CD14-positive monocyte (primary cell): ENCODE data around the gene SLC6A11. TPM values are rescaled to one million over a fixed set of nuclear protein-coding genes. Genes with fewer than 3 reads are reported as not detected.

ENCODE experiments used
- DNase-seq, 3 donors: peaks; one replicate each; pipeline ENCODE4 v3.0.0-alpha.2; 2011 to 2022
- H2AFZ ChIP-seq: 2 replicates; pipeline ENCODE4 v1.6.0; 2012; ENCODE audit warnings: mild to moderate bottlenecking, low read depth, low read length, inconsistent platforms; ENCODE audit not compliant: insufficient read depth, poor library complexity, severe bottlenecking
- H3K27ac ChIP-seq, 2 donors: 1 replicate in 1 of 2; 2 replicates in 1 of 2; pipeline ENCODE4 v1.5.1; 2012 to 2013; ENCODE audit warnings: low read length in 2 of 2, control low read depth in 1 of 2, inconsistent platforms in 1 of 2, low read depth in 1 of 2, mild to moderate bottlenecking in 1 of 2
- H3K27me3 ChIP-seq, 2 donors: one replicate each; pipeline versions ENCODE4 v1.6.0 to v1.6.1; 2011 to 2013; ENCODE audit warnings: low read length in 2 of 2; ENCODE audit not compliant: control insufficient read depth in 2 of 2, insufficient read depth in 2 of 2
- H3K36me3 ChIP-seq, 2 donors: replicated peaks in 1 of 2; 1 replicate in 1 of 2; 2 replicates in 1 of 2; pipeline versions ENCODE4 v1.5.1 to v1.6.1; 2012 to 2013; ENCODE audit warnings: low read length in 2 of 2, control low read depth in 1 of 2, inconsistent platforms in 1 of 2, mild to moderate bottlenecking in 1 of 2; ENCODE audit not compliant: insufficient read depth in 2 of 2, control insufficient read depth in 1 of 2
- H3K4me1 ChIP-seq, 2 donors: 1 replicate in 1 of 2; 2 replicates in 1 of 2; pipeline versions ENCODE4 v1.5.1 to v1.6.1; 2012 to 2013; ENCODE audit warnings: low read length in 2 of 2, control low read depth in 1 of 2, inconsistent platforms in 1 of 2, mild to moderate bottlenecking in 1 of 2, moderate library complexity in 1 of 2; ENCODE audit not compliant: insufficient read depth in 2 of 2, control insufficient read depth in 1 of 2
- H3K4me2 ChIP-seq: replicated peaks from 2 replicates; pipeline ENCODE3; 2012; ENCODE audit warnings: low read length, moderate library complexity, mild to moderate bottlenecking; ENCODE audit not compliant: poor library complexity, severe bottlenecking; ENCODE audit errors: extremely low read depth
- H3K4me3 ChIP-seq, 3 experiments: fragments of 200-600 bp in 1 of 3; sonication (generic) in 1 of 3; replicated peaks in 1 of 3; 1 replicate in 2 of 3; 2 replicates in 1 of 3; pipeline ENCODE4 v1.5.1; 2011 to 2013; ENCODE audit warnings: low read length in 3 of 3, mild to moderate bottlenecking in 3 of 3, control low read depth in 2 of 3, low read depth in 2 of 3, inconsistent platforms in 1 of 3, moderate library complexity in 1 of 3
- H3K79me2 ChIP-seq: 2 replicates; pipeline ENCODE4 v1.6.0; 2012; ENCODE audit warnings: mild to moderate bottlenecking, control low read depth, inconsistent platforms, low read length, moderate library complexity; ENCODE audit not compliant: insufficient read depth
- H3K9ac ChIP-seq: 2 replicates; pipeline ENCODE4 v1.6.0; 2017; ENCODE audit warnings: low read length, mild to moderate bottlenecking; ENCODE audit not compliant: insufficient read depth, poor library complexity, severe bottlenecking
- H3K9me3 ChIP-seq, 2 donors: replicated peaks in 1 of 2; 1 replicate in 1 of 2; 2 replicates in 1 of 2; pipeline versions ENCODE4 v1.5.1 to v1.6.1; 2012 to 2013; ENCODE audit warnings: low read length in 2 of 2, control low read depth in 1 of 2; ENCODE audit not compliant: control insufficient read depth in 1 of 2, insufficient read depth in 1 of 2
- H4K20me1 ChIP-seq: 2 replicates; pipeline ENCODE4 v1.6.0; 2012; ENCODE audit warnings: mild to moderate bottlenecking, low read length, control low read depth, moderate library complexity; ENCODE audit not compliant: insufficient read depth
- H3K27ac Mint-ChIP-seq, 7 donors: one replicate each; pipeline ENCODE4 v1.8.0; 2020; ENCODE audit warnings: mild to moderate bottlenecking in 7 of 7, mixed read lengths in 7 of 7, moderate library complexity in 6 of 7, inconsistent platforms in 2 of 7
- H3K27me3 Mint-ChIP-seq, 3 donors: one replicate each; pipeline ENCODE4 v1.8.0; 2021 to 2022; ENCODE audit warnings: low read depth in 3 of 3, mild to moderate bottlenecking in 3 of 3, mixed read lengths in 3 of 3, moderate library complexity in 3 of 3, inconsistent platforms in 1 of 3
- H3K36me3 Mint-ChIP-seq, 2 donors: one replicate each; pipeline ENCODE4 v1.8.0; 2020; ENCODE audit warnings: mixed read lengths in 2 of 2, inconsistent platforms in 1 of 2, mild to moderate bottlenecking in 1 of 2
- H3K4me1 Mint-ChIP-seq: one replicate; pipeline ENCODE4 v1.8.0; 2020; ENCODE audit warnings: mild to moderate bottlenecking, mixed read lengths
- H3K4me3 Mint-ChIP-seq, 2 donors: one replicate each; pipeline ENCODE4 v1.8.0; 2020; ENCODE audit warnings: mild to moderate bottlenecking in 2 of 2, mixed read lengths in 2 of 2, moderate library complexity in 1 of 2
- H3K9me3 Mint-ChIP-seq, 7 donors: one replicate each; pipeline ENCODE4 v1.8.0; 2020 to 2022; ENCODE audit warnings: mixed read lengths in 7 of 7, mild to moderate bottlenecking in 6 of 7, moderate library complexity in 6 of 7, inconsistent platforms in 2 of 7
- whole genome bisulfite sequencing: methylation state at CpG from one replicate; pipeline ENCODE4 v1.1.5; 2013; ENCODE audit warnings: missing lambda C conversion rate; ENCODE audit not compliant: insufficient coverage; 5-methylcytosine and 5-hydroxymethylcytosine counted together
- intact Hi-C, 2 donors: fragments of 100-400 bp; cut with micrococcal nuclease; formaldehyde crosslinking; loops; one replicate each; pipeline versions ENCODE4 v1.15.0 to v1.15.1; 2023
- polyA plus RNA-seq, 3 donors: library from polyadenylated mRNA; depleted of rRNA in 1 of 3; unstranded in 2 of 3; stranded (reverse) in 1 of 3; fragments of 300-500 nt in 2 of 3; fragments of >200 nt in 1 of 3; fragmentation: Illumina TruSeq in 2 of 3; gene quantifications; 1 replicate in 2 of 3; 2 replicates in 1 of 3; pipeline ENCODE4 v1.2.3, GENCODE V29; 2012 to 2021
- TF ChIP-seq, protein P1 (sequence below): fragments of 200-600 bp; IDR thresholded peaks from one replicate; pipeline ENCODE4 v1.8.0; 2022; ENCODE audit warnings: antibody characterized with exemption, mild to moderate bottlenecking

Gene SLC6A11
- polyA plus RNA-seq, 3 donors: not detected

DNA sequence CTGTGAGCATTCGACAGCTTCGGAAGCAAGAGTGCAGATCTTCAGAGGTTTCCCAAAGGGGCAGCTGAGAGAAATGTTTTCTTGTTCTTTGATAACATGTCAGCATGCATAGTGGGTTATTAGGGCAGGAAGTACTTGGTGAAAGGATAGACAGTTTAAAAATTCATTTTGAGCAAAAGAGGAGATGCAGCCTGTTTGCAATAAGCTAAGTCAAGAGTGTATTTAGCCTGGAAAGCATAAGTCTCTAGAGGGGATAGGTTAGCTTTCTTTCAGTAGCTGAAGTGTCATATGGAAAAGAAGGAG lies 7.4 kb downstream of the SLC6A11 start:
- H3K27me3 Mint-ChIP-seq: peaks cover 0 to 8% (median 3%) of the 10 kb centered on the region in 3 donors
- Histone ChIP-seq H3K36me3 (no peaks in the 10 kb centered on the region), H3K4me2 (no peak overlapping the region), H3K79me2 (no peaks in the 10 kb centered on the region), H4K20me1 (no peaks in the 10 kb centered on the region), H3K9me3 (no peaks in the 10 kb centered on the region), H3K27me3 (no peaks in the 10 kb centered on the region), H3K4me3 (no peak overlapping the region), H3K27ac (no peak overlapping the region), H3K9ac (no peak overlapping the region), H2AFZ (no peak overlapping the region), H3K4me1 (no peaks in the 10 kb centered on the region)
- TF ChIP-seq, protein P1, sequence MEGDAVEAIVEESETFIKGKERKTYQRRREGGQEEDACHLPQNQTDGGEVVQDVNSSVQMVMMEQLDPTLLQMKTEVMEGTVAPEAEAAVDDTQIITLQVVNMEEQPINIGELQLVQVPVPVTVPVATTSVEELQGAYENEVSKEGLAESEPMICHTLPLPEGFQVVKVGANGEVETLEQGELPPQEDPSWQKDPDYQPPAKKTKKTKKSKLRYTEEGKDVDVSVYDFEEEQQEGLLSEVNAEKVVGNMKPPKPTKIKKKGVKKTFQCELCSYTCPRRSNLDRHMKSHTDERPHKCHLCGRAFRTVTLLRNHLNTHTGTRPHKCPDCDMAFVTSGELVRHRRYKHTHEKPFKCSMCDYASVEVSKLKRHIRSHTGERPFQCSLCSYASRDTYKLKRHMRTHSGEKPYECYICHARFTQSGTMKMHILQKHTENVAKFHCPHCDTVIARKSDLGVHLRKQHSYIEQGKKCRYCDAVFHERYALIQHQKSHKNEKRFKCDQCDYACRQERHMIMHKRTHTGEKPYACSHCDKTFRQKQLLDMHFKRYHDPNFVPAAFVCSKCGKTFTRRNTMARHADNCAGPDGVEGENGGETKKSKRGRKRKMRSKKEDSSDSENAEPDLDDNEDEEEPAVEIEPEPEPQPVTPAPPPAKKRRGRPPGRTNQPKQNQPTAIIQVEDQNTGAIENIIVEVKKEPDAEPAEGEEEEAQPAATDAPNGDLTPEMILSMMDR: no peak
- 95% methylated on average over 2 of the region's 2 CpGs for WGBS
- intact Hi-C loops: no loop called here
- no peaks in the 10 kb centered on the region for H3K36me3 Mint-ChIP-seq
- H3K4me1 Mint-ChIP-seq: no peaks in the 10 kb centered on the region
- no peak overlapping the region for H3K27ac Mint-ChIP-seq
- H3K9me3 Mint-ChIP-seq: peaks cover 0 to 2% (median 0%) of the 10 kb centered on the region in 7 donors
- H3K4me3 Mint-ChIP-seq: no peak overlapping the region
- no peak for DNase-seq

DNA sequence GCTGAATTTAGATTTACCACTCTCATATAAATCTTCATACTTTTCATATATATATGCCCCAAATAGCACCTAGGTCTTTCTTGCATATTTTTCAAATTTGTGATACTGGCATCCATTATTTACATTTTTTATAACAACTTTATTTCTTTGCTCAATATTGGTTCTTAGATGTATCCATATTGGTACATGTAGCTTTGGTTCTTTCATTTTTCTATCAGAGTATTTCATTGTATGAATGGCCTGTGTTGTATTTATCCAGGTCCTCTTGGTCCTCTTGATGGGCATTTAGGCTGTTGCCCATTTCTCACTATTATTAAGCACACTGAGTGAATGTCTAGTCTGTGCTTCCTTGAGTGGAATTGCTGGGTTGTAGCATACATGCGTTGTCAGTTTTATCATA lies 8.4 kb downstream of the SLC6A11 start:
- Mint-ChIP-seq H3K4me3 (no peak overlapping the region), H3K27ac (no peak overlapping the region), H3K27me3 (peaks cover 0 to 8% (median 2%) of the 10 kb centered on the region in 3 donors), H3K36me3 (no peaks in the 10 kb centered on the region), H3K9me3 (peaks cover 0 to 2% (median 0%) of the 10 kb centered on the region in 7 donors), H3K4me1 (no peaks in the 10 kb centered on the region)
- Histone ChIP-seq H3K9ac (no peak overlapping the region), H3K79me2 (no peaks in the 10 kb centered on the region), H3K4me2 (no peak overlapping the region), H3K36me3 (no peaks in the 10 kb centered on the region), H3K9me3 (no peaks in the 10 kb centered on the region), H3K4me1 (no peaks in the 10 kb centered on the region), H2AFZ (no peak overlapping the region), H3K27ac (no peak overlapping the region), H3K27me3 (no peaks in the 10 kb centered on the region), H3K4me3 (no peak overlapping the region), H4K20me1 (no peaks in the 10 kb centered on the region)
- intact Hi-C loops: no loop called here
- TF ChIP-seq, protein P1: no peak
- no CpG with 5 or more reads among the region's 1 CpG for WGBS
- DNase-seq: no peak
